A549 (cell line): Measurements from ENCODE around the gene PSMD12. TPM values are rescaled to one million over a fixed set of nuclear protein-coding genes. Genes with fewer than 3 reads are reported as not detected.
"Not testable (repeated sequence)": the region's sequence is repeated elsewhere in the genome, so short reads cannot be mapped to it uniquely, and the experiment has no call there.

ENCODE experiments used
- ATAC-seq, 2 experiments: fragments of 200-7000 bp in 1 of 2; fragments of >200 bp in 1 of 2; cut with Nextera tagmentation in 1 of 2; cut with Tn5 transposase in 1 of 2; 3 replicates each; pipeline versions ENCODE4 v1.8.0 to v1.9.1; 2018 to 2020; ENCODE audit warnings: mild to moderate bottlenecking in 1 of 2, moderate library complexity in 1 of 2
- CTCF ChIA-PET: fragments of 300-600 bp; sonication (Branson Sonifier 250); formaldehyde crosslinking; extraction: SDS; loops from one replicate; lab custom pipeline; 2021; ENCODE audit warnings: antibody characterized with exemption, inconsistent platforms; lab: Yijun Ruan, JAX
- POLR2A ChIA-PET: fragments of 350-600 bp; formaldehyde crosslinking; extraction: SDS; loops from one replicate; lab custom pipeline; 2021; ENCODE audit warnings: antibody characterized with exemption, inconsistent platforms; lab: Yijun Ruan, JAX
- DNase-seq, 2 experiments: peaks; one replicate each; pipeline versions ENCODE4 v3.0.0 to v3.0.0-alpha.2; 2011 to 2016; ENCODE audit warnings: low read depth in 1 of 2, low spot score in 1 of 2
- FAIRE-seq: peaks from 2 replicates; lab custom pipeline; 2011; peaks lifted over from hg19 to GRCh38; lab: Jason Lieb, UNC
- H3K27ac ChIP-seq, 2 experiments: fragments of >200 bp; sonication (Bioruptor Twin); formaldehyde crosslinking; 3 replicates each; pipeline ENCODE4 v1.5.1; 2016 to 2017
- H3K4me1 ChIP-seq: fragments of >200 bp; sonication (Bioruptor Twin); formaldehyde crosslinking; 3 replicates; pipeline ENCODE4 v1.6.1; 2016
- H3K4me2 ChIP-seq: fragments of >200 bp; sonication (Bioruptor Twin); formaldehyde crosslinking; 3 replicates; pipeline ENCODE4 v1.6.1; 2016
- H3K4me3 ChIP-seq: fragments of >200 bp; sonication (Bioruptor Twin); formaldehyde crosslinking; 3 replicates; pipeline ENCODE4 v1.5.1; 2016
- H3K9me3 ChIP-seq: fragments of >200 bp; sonication (Bioruptor Twin); formaldehyde crosslinking; 3 replicates; pipeline ENCODE4 v1.6.1; 2016
- ATOH8 ChIP-seq: fragments of 250-450 bp; sonication (Bioruptor Pico); IDR thresholded peaks from 2 replicates; pipeline ENCODE4 v1.5.0; 2020; ENCODE audit warnings: low read depth, mild to moderate bottlenecking, moderate library complexity
- BCL3 ChIP-seq: fragments of >200 bp; sonication (Bioruptor Twin); formaldehyde crosslinking; IDR thresholded peaks from 3 replicates; pipeline ENCODE4 v1.6.1; 2016
- BHLHE40 ChIP-seq: IDR thresholded peaks from 2 replicates; pipeline ENCODE4 v1.6.1; 2012; ENCODE audit warnings: low read depth, low read length, inconsistent platforms
- CBX2 ChIP-seq: fragments of 200-600 bp; sonication (generic); IDR thresholded peaks from 2 replicates; pipeline ENCODE4 v1.6.1; 2016; ENCODE audit warnings: low read depth, mild to moderate bottlenecking, borderline replicate concordance
- CBX8 ChIP-seq: fragments of 200-600 bp; sonication (generic); IDR thresholded peaks from 2 replicates; pipeline ENCODE4 v1.6.1; 2016
- CHD2 ChIP-seq: fragments of 150-350 bp; IDR thresholded peaks from 2 replicates; pipeline ENCODE4 v1.6.1; 2014; ENCODE audit warnings: low read length; ENCODE audit not compliant: partially characterized antibody
- EHF ChIP-seq: fragments of 250-450 bp; sonication (Bioruptor Pico); IDR thresholded peaks from 2 replicates; pipeline ENCODE4 v1.5.0; 2020; ENCODE audit warnings: mild to moderate bottlenecking
- EHMT2 ChIP-seq: fragments of 200-600 bp; sonication (generic); IDR thresholded peaks from 2 replicates; pipeline ENCODE4 v1.6.1; 2016; ENCODE audit warnings: antibody characterized with exemption, low read depth, mild to moderate bottlenecking, moderate library complexity
- ELK1 ChIP-seq: fragments of 150-350 bp; IDR thresholded peaks from 2 replicates; pipeline ENCODE4 v1.6.1; 2014; ENCODE audit warnings: low read depth, mild to moderate bottlenecking, low read length
- EP300 ChIP-seq, 2 experiments: fragments of >200 bp; sonication (Bioruptor Twin); formaldehyde crosslinking; IDR thresholded peaks; 2 replicates in 1 of 2; 3 replicates in 1 of 2; pipeline ENCODE4 v1.6.1; 2016 to 2017
- FOSB ChIP-seq: fragments of 250-450 bp; sonication (Bioruptor Pico); IDR thresholded peaks from 2 replicates; pipeline ENCODE4 v1.5.0; 2020; ENCODE audit warnings: mild to moderate bottlenecking, moderate library complexity
- FOXS1 ChIP-seq: fragments of 250-450 bp; sonication (Bioruptor Pico); IDR thresholded peaks from 2 replicates; pipeline ENCODE4 v1.5.0; 2020; ENCODE audit warnings: mild to moderate bottlenecking, moderate library complexity
- GATA3 ChIP-seq: IDR thresholded peaks from 2 replicates; pipeline ENCODE4 v1.6.1; 2012; ENCODE audit warnings: borderline replicate concordance
- HEYL ChIP-seq: fragments of 250-450 bp; sonication (Bioruptor Pico); IDR thresholded peaks from 2 replicates; pipeline ENCODE4 v1.8.0; 2021; ENCODE audit warnings: mild to moderate bottlenecking, moderate library complexity
- HOXA7 ChIP-seq: fragments of 250-450 bp; sonication (Bioruptor Pico); IDR thresholded peaks from 2 replicates; pipeline ENCODE4 v1.5.0; 2020; ENCODE audit warnings: mild to moderate bottlenecking, moderate library complexity
- HOXB13 ChIP-seq: fragments of 250-450 bp; sonication (Bioruptor Pico); IDR thresholded peaks from 2 replicates; pipeline ENCODE4 v1.5.0; 2020; ENCODE audit warnings: low read depth, mild to moderate bottlenecking, moderate library complexity
- HOXB5 ChIP-seq: fragments of 250-450 bp; sonication (Bioruptor Pico); IDR thresholded peaks from 2 replicates; pipeline ENCODE4 v1.5.0; 2020; ENCODE audit warnings: mild to moderate bottlenecking, moderate library complexity
- MAFK ChIP-seq: fragments of 450-650 bp; IDR thresholded peaks from 2 replicates; pipeline ENCODE4 v1.6.1; 2014; ENCODE audit not compliant: partially characterized antibody
- MAZ ChIP-seq: fragments of 150-350 bp; IDR thresholded peaks from 2 replicates; pipeline ENCODE4 v1.6.1; 2014; ENCODE audit warnings: antibody characterized with exemption, low read depth, low read length, borderline replicate concordance
- MYC ChIP-seq: IDR thresholded peaks from 2 replicates; pipeline ENCODE4 v1.6.1; 2012; ENCODE audit warnings: mild to moderate bottlenecking, inconsistent platforms, low read length, improper control_type of control experiment, borderline replicate concordance
- NR3C1 ChIP-seq: fragments of >200 bp; sonication (Bioruptor Twin); formaldehyde crosslinking; IDR thresholded peaks from 3 replicates; pipeline ENCODE4 v1.6.1; 2017
- PHF8 ChIP-seq: fragments of 200-600 bp; sonication (generic); IDR thresholded peaks from 2 replicates; pipeline ENCODE4 v1.6.1; 2016; ENCODE audit warnings: low read depth, mild to moderate bottlenecking, antibody characterized with exemption, moderate library complexity, borderline replicate concordance
- POLR2AphosphoS2 ChIP-seq: conservative IDR thresholded peaks from 2 replicates; pipeline ENCODE4 v1.6.1; 2012; ENCODE audit warnings: low read length, improper control_type of control experiment, inconsistent platforms
- RAD21 ChIP-seq, 2 experiments: fragments of >200 bp in 1 of 2; sonication (Bioruptor Twin) in 1 of 2; formaldehyde crosslinking in 1 of 2; IDR thresholded peaks in 1 of 2; conservative IDR thresholded peaks in 1 of 2; 2 replicates in 1 of 2; 3 replicates in 1 of 2; pipeline ENCODE4 v1.6.1; 2012 to 2018; ENCODE audit warnings: inconsistent platforms in 1 of 2
- SMC3 ChIP-seq: fragments of >200 bp; sonication (Bioruptor Twin); formaldehyde crosslinking; IDR thresholded peaks from 3 replicates; pipeline ENCODE4 v1.6.1; 2018; ENCODE audit warnings: inconsistent platforms
- USF2 ChIP-seq: fragments of 450-650 bp; IDR thresholded peaks from 2 replicates; pipeline ENCODE4 v1.6.1; 2014; ENCODE audit warnings: antibody characterized with exemption
- ZFP36 ChIP-seq: fragments of 450-650 bp; IDR thresholded peaks from 2 replicates; pipeline ENCODE4 v1.6.1; 2014; ENCODE audit warnings: borderline replicate concordance; ENCODE audit not compliant: partially characterized antibody
- WGBS: methylation state at CpG from one replicate; pipeline ENCODE4 v1.1.6; 2017; ENCODE audit errors: missing lambda C conversion rate; 5-methylcytosine and 5-hydroxymethylcytosine counted together
- polyA plus RNA-seq, 4 experiments: library from polyadenylated mRNA; depleted of rRNA in 3 of 4; stranded (reverse); fragments of >200 nt; fragmentation: RNase III in 1 of 4; extraction: RNeasy Plus Mini Kit Qiagen cat#74134 plus additional on column Dnase treatment in 1 of 4; gene quantifications; 2 replicates in 3 of 4; 3 replicates in 1 of 4; pipeline ENCODE4 v1.2.3, GENCODE V29; 2011 to 2017

The PSMD12 gene
- polyA plus RNA-seq, 2 of the 4 experiments (the other 2 are of a cell fraction), result 104 to 106 TPM

- Histone ChIP-seq H3K4me3 (no peak overlapping the region), H3K9me3 (0 out of 3 replicates have a peak, but pooled peaks cover 3% of the 10 kb centered on the region), H3K4me2 (no peak overlapping the region; the same call in 2 of the 3 replicates), H3K27ac (no peak overlapping the region), H3K4me1 (peaks cover 7% of the 10 kb centered on the region; the same call in 2 of the 3 replicates)
- ChIA-PET CTCF (interaction anchor here (1.2 to 2.2 kb wide), 5 partner anchors 11 to 64 kb away, joined by 3 to 10 read pairs (median 3); no protein-coding TSS in a partner anchor), POLR2A (no interaction called here)
- DNase-seq, result no peak
- ATAC-seq, result no peak
- no peak for FAIRE-seq
- 77% methylated on average over 4 of the region's 4 CpGs for WGBS
- TF ChIP-seq PHF8, result no peak
- no peak for TF ChIP-seq HOXB5 (CRISPR knock-in tag)
- no peak for TF ChIP-seq BCL3
- TF ChIP-seq ELK1, result no peak
- no peak for TF ChIP-seq FOXS1
- TF ChIP-seq HOXA7 (CRISPR knock-in tag), result no peak
- no peak for TF ChIP-seq SMC3
- TF ChIP-seq FOSB, result no peak
- no peak for TF ChIP-seq USF2
- no peak for TF ChIP-seq EHMT2
- TF ChIP-seq HOXB13 (CRISPR knock-in tag), result no peak
- no peak for TF ChIP-seq NR3C1
- no peak for TF ChIP-seq EHF (CRISPR knock-in tag)
- no peak for TF ChIP-seq MAFK
- no peak for TF ChIP-seq BHLHE40
- no peak for TF ChIP-seq CBX8
- no peak for TF ChIP-seq MYC
- no peak for TF ChIP-seq MAZ
- no peak for TF ChIP-seq POLR2AphosphoS2
- TF ChIP-seq, all 56 proteins: peak for 0
Measured at GRCh38 chr17:67411397-67411796, 45.0 kb upstream of the PSMD12 start.

- POLR2A ChIA-PET, ATAC-seq: not testable (repeated sequence)
- WGBS, result 76% methylated on average over 3 of the region's 3 CpGs
Measured at GRCh38 chr17:67408455-67408830, 42.1 kb upstream of the PSMD12 start.

GRCh38 chr17:67403483-67403882 lies 37.1 kb upstream of the PSMD12 start:
- CTCF ChIA-PET, result interaction anchor here (3.1 kb wide), 1 partner anchor 25 kb away, joined by 10 read pairs; no protein-coding TSS in a partner anchor
- H3K4me1 ChIP-seq, result no peaks in the 10 kb centered on the region
- WGBS, result 67% methylated on average over 6 of the region's 6 CpGs

More at GRCh38 chr17:67408455-67408830, 42.1 kb upstream of the PSMD12 start:
- H3K4me2 ChIP-seq, H3K9me3 ChIP-seq, H3K4me3 ChIP-seq, FAIRE-seq, DNase-seq, H3K27ac ChIP-seq, H3K4me1 ChIP-seq: not testable (repeated sequence)
- CTCF ChIA-PET, result interaction anchor here (1.9 kb wide), 1 partner anchor 30 kb away, joined by 5 read pairs; no protein-coding TSS in a partner anchor

More at GRCh38 chr17:67403483-67403882, 37.1 kb upstream of the PSMD12 start:
- DNase-seq, result no peak
- TF ChIP-seq ELK1, result no peak
- TF ChIP-seq PHF8, result no peak
- no peak for TF ChIP-seq ZFP36
- no peak for TF ChIP-seq HEYL (CRISPR knock-in tag)
- no peak for TF ChIP-seq CBX2
- no peak for TF ChIP-seq EP300 (IDR thresholded peaks at IDR 0.05)
- TF ChIP-seq CHD2, result no peak
- TF ChIP-seq ATOH8 (CRISPR knock-in tag), result no peak
- TF ChIP-seq GATA3, result no peak
- TF ChIP-seq BHLHE40, result no peak
- TF ChIP-seq USF2, result no peak
- no peak for TF ChIP-seq RAD21 (conservative IDR thresholded peaks at IDR 0.05 in 1 of 2, IDR thresholded peaks at IDR 0.05 in 1 of 2)
- Histone ChIP-seq H3K9me3 (no peaks in the 10 kb centered on the region), H3K27ac (no peak overlapping the region), H3K4me2 (no peak overlapping the region), H3K4me3 (no peak overlapping the region)
- ATAC-seq, result no peak
- POLR2A ChIA-PET, result no interaction called here
- no peak for FAIRE-seq
